Keratinocyte (primary cell): Measurements from ENCODE around the gene FLRT1.

Source experiments
- CTCF ChIP-seq, 3 experiments: IDR thresholded peaks in 1 of 3; conservative IDR thresholded peaks in 1 of 3; optimal IDR thresholded peaks in 1 of 3; 2 replicates in 2 of 3; 3 replicates in 1 of 3; pipeline versions ENCODE3 to v1.5.1; 2011; ENCODE audit warnings: low read length in 3 of 3, mild to moderate bottlenecking in 3 of 3, moderate library complexity in 2 of 3, control low read depth in 1 of 3, inconsistent platforms in 1 of 3; ENCODE audit not compliant: insufficient read depth in 2 of 3; ENCODE audit errors: extremely low read depth in 1 of 3
- EZH2 ChIP-seq: IDR thresholded peaks from one replicate; pipeline ENCODE4 v1.6.1; 2012; ENCODE audit warnings: inconsistent platforms, mild to moderate bottlenecking, low read length, moderate library complexity

DNA sequence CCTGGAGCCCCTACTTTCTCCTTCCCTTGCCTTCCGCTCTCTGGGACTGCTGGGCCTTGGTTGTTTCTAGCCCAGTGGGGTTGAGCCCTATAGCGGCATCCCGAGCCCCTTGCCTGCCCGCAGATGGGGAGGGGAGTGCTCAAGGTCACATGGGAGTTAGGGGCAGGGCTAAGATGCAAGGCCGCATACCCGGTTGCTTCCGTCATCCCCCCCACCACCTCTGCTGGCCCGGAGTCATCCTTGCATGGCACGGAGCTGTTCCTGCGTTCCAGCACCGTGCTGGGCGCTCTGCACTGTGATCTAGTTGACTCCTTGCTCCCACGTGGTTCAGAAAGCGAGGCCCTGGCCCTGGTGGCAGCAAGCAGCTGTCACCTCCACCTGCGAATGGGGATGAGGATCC is 18.0 kb downstream of the FLRT1 start:
- TF ChIP-seq EZH2 (no peak), CTCF (optimal IDR thresholded peaks at IDR 0.05 in 1 of 3, IDR thresholded peaks at IDR 0.05 in 1 of 3, conservative IDR thresholded peaks at IDR 0.05 in 1 of 3; ENCODE audit: extremely low read depth in 1 of 3, insufficient read depth in 2 of 3, low read length in 3 of 3) (no peak)
